Large intestine (tissue), 3 donors: ENCODE data around the gene C11orf42. TPM values are rescaled to one million over a fixed set of nuclear protein-coding genes. Genes with fewer than 3 reads are reported as not detected.

Experiments
- DNase-seq, 2 donors: peaks; one replicate each; pipeline versions ENCODE4 v3.0.0 to v3.0.0-alpha.2; 2013
- H3K27ac ChIP-seq: one replicate; pipeline ENCODE4 v1.5.1; 2013; ENCODE audit warnings: low read length
- H3K27me3 ChIP-seq: 2 replicates; pipeline ENCODE4 v1.6.1; 2013; ENCODE audit warnings: low read length; ENCODE audit not compliant: control insufficient read depth, insufficient read depth
- H3K36me3 ChIP-seq: 2 replicates; pipeline ENCODE4 v1.6.1; 2013; ENCODE audit warnings: low read length; ENCODE audit not compliant: control insufficient read depth, insufficient read depth
- H3K4me1 ChIP-seq: one replicate; pipeline ENCODE4 v1.6.1; 2013; ENCODE audit warnings: low read length; ENCODE audit not compliant: control insufficient read depth, insufficient read depth
- H3K4me3 ChIP-seq: one replicate; pipeline ENCODE4 v1.5.1; 2013; ENCODE audit warnings: low read length
- H3K9me3 ChIP-seq: one replicate; pipeline ENCODE4 v1.6.1; 2013; ENCODE audit warnings: mild to moderate bottlenecking, low read depth, low read length, moderate library complexity; ENCODE audit not compliant: control insufficient read depth
- WGBS: methylation state at CpG from one replicate; pipeline ENCODE4 v1.1.5; 2013; ENCODE audit warnings: low lambda C conversion rate; ENCODE audit not compliant: insufficient coverage; 5-methylcytosine and 5-hydroxymethylcytosine counted together
- polyA plus RNA-seq: library from polyadenylated mRNA; unstranded; fragments of 120-200 nt; gene quantifications from one replicate; pipeline ENCODE4 v1.2.1, GENCODE V29; 2013

C11orf42 gene
- polyA plus RNA-seq, 1 donor: 1.2 TPM

DNA sequence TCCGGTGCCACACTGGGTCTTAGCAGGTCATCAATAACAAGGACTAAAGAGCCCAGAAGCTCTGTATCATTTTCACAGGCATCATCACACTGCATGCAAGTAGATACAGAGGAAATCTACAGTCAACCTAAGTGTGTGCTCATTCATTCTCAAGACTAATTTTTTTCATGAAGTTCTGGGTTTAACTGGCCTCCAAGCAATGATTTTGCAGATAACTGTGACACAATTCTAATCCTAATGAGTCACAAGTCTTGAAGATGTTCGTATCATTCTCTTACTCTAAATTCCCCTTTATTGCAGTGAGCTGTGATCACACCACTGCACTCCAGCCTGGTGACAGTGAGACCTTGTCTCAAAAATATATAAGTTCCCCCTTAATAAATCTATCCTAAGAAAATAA, 3.9 kb upstream of the C11orf42 start:
- Histone ChIP-seq H3K27ac (no peak overlapping the region), H3K9me3 (no peaks in the 10 kb centered on the region), H3K36me3 (peaks cover 20% of the 10 kb centered on the region), H3K27me3 (no peaks in the 10 kb centered on the region), H3K4me3 (no peak overlapping the region), H3K4me1 (no peaks in the 10 kb centered on the region)
- DNase-seq: no peak
- 100% methylated on average over 1 of the region's 2 CpGs for WGBS

DNA sequence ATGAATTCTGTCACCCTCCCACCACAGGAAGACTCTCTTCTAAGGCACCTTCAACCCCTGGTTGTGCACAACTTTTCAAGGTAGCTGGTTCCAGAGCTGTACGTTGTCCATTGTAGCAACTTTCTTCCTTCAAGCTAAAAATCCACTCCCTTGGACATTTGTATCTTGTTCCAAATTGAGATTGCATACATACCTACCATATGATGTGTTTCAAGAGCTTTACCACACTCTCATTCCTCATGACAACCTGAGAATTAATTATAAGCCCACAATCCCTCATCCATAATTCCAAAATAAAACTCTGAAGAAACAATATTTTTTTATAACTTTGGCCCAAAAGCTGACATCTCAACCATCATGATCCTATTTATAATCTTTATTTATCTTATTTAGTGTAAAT, 3.3 kb upstream of the C11orf42 start:
- DNase-seq: no peak
- Histone ChIP-seq H3K36me3 (peaks cover 23% of the 10 kb centered on the region), H3K9me3 (no peaks in the 10 kb centered on the region), H3K27me3 (no peaks in the 10 kb centered on the region), H3K27ac (no peak overlapping the region), H3K4me1 (no peaks in the 10 kb centered on the region), H3K4me3 (no peak overlapping the region)
- 100% methylated on average over 1 of the region's 1 CpG for WGBS

DNA sequence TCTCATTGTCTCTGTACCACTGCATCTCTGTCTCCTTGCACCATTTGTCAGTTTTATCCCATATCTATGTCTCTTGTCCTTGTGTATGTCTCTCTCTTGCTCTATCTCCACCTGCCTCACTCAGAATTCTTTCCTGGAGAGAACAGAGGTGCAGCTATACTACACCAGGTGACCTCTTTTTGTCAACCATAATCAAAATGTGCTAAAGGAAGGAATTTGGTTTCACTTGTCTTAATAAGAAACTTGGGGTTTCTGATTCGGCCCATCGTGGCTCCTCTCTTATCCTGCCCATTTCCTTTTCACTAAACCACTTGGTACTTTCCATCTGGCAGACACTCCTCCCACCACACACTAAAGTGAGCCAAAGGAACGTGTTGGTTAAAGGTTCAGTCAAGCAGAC, 2.0 kb upstream of the C11orf42 start:
- H3K4me3 ChIP-seq: no peak overlapping the region
- H3K27ac ChIP-seq: no peak overlapping the region
- H3K27me3 ChIP-seq: no peaks in the 10 kb centered on the region
- 71% methylated on average over 1 of the region's 3 CpGs for WGBS
- DNase-seq: no peak
- H3K9me3 ChIP-seq: no peaks in the 10 kb centered on the region
- peaks cover 36% of the 10 kb centered on the region for H3K36me3 ChIP-seq
- H3K4me1 ChIP-seq: no peaks in the 10 kb centered on the region

DNA sequence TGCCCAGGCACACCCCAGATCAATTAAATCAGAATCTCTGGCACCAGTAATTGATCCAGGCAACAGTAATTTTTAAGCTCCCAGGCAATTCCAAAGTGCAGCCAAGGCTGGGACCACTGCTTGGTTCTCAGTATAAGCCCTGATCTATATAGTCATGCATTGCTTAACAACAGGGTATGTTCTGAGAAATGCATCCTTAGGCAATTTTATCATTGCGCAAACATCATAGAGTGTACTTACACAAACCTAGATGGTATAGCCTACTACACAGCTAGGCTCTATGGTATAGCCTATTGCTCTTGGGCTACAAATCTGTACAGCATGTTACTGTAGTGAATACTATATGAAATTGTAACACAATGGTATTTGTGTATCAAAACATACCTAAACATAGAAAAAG, 651 bp upstream of the C11orf42 start:
- peaks cover 45% of the 10 kb centered on the region for H3K36me3 ChIP-seq
- WGBS: no CpG with 5 or more reads among the region's 1 CpG
- no peaks in the 10 kb centered on the region for H3K4me1 ChIP-seq
- no peaks in the 10 kb centered on the region for H3K9me3 ChIP-seq
- H3K27me3 ChIP-seq: no peaks in the 10 kb centered on the region
- no peak overlapping the region for H3K27ac ChIP-seq
- no peak for DNase-seq
- no peak overlapping the region for H3K4me3 ChIP-seq

DNA sequence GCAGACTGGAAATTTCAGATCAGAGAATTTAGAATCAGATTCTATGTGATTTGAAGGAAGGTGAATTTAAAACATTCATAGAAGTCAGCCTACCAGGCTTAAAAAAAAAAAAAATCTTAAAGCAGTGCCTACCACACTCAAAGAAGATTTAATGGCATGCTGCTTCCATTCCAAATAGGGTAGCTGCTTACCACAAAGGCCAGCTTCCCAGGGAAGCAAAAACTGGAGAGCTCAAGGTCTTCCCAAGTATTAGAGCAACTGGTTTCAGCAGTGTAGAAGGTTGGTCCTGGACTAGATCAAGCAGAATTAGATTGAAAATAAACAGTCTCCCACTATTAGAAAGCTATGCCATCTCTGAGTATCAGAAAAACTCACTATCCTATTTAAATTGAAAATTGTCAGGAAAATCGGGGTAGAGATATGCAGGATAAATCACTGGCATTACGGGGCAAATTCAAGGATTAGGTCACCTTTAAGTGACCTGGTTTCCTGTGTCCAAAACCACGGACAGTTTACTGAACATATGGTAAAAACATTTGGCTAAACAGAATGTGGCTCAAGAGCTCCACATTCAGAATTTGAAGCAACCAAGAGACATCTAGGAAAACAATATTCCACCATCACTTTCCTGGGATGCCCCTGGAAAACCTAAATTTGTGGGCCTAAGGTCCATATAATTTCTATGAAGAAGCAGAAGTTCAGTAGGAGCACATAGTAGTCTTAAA, 1.3 kb downstream of the C11orf42 start:
- Histone ChIP-seq H3K9me3 (no peaks in the 10 kb centered on the region), H3K27ac (no peak overlapping the region), H3K27me3 (no peaks in the 10 kb centered on the region), H3K36me3 (peaks cover 64% of the 10 kb centered on the region), H3K4me1 (no peaks in the 10 kb centered on the region), H3K4me3 (no peak overlapping the region)
- WGBS: 94% methylated on average over 2 of the region's 3 CpGs
- no peak for DNase-seq

DNA sequence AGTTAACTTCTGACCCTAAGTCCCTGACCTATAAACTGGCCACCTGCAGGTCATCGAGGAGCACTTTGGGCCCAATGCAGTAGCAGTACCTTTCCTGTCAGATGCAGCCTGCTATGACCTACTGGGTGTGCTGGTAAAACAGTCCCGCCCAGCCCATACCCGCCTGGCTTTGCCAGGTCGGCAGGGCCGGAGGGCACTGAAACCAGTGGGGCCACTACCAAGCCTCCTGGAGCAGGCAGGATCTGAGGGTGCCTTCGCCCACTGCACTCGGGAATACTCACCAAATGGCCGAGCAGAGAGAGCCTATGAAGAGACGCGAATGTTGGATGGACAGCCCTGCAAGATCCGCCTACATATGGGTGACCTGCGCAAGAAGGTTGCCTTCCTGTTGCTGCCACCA, 4.4 kb downstream of the C11orf42 start:
- peaks cover 90% of the 10 kb centered on the region for H3K36me3 ChIP-seq
- WGBS: no CpG with 5 or more reads among the region's 12 CpGs

DNA sequence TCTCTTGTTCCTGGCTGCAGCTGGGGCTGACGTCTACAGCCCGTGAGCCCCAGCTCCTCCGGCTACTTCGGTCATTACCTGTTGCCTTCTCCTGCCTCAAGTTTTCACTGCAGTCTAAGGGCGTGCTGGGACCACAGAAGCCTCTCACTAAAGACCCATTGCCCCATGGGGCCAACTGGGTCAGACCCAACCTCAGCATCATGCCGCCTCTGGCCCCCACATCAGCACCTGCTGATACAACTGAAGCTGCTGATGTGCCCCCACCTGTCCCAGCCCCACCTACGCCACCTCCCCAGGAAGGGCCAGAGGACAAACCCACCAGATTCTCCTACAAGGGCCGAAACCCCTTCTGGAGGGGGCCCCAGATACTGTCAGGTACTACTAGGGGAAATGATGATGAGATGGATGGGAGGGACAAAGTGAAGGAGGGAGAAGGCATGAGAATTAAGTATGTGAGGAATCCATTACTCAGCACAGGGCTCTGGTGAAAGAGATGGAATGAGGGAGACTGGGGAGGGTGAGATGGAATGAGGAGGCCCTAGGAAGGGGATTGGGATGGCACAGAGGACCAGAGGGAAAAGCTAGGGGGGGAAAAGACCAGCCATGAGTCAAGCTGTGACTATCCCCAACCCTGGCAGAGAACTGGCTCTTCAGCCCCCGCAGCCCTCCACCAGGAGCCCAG, 5.1 kb downstream of the C11orf42 start:
- no CpG with 5 or more reads among the region's 9 CpGs for WGBS
- no peaks in the 10 kb centered on the region for H3K9me3 ChIP-seq
- DNase-seq: no peak
- H3K27me3 ChIP-seq: no peaks in the 10 kb centered on the region
- H3K4me1 ChIP-seq: no peaks in the 10 kb centered on the region
- H3K27ac ChIP-seq: no peak overlapping the region
- no peak overlapping the region for H3K4me3 ChIP-seq
- H3K36me3 ChIP-seq: peaks cover 91% of the 10 kb centered on the region

More for the DNA sequence above, 4.4 kb downstream of the C11orf42 start:
- H3K4me1 ChIP-seq: no peaks in the 10 kb centered on the region
- H3K27ac ChIP-seq: no peak overlapping the region
- H3K9me3 ChIP-seq: no peaks in the 10 kb centered on the region
- no peaks in the 10 kb centered on the region for H3K27me3 ChIP-seq
- H3K4me3 ChIP-seq: no peak overlapping the region
- no peak for DNase-seq

DNA sequence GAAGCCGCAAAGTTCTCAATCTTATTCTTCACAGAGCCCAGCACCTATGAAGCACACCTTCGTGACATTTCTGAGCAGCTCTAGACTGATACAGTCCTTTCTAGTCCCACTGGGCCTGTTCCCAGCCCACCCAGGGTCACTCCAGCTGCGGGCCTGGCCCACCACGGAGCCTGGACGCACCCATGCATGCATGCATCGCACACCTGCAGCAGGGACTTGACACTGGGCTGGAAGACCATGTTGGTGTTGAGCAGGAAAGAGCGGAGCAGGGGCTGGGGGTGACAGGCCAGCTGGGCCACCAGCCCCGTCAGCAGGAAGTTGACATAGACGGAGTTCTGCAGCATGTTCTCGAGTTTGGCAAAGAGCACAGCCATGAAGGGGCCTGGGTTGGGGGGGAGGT, 9.2 kb downstream of the C11orf42 start:
- H3K4me3 ChIP-seq: no peak overlapping the region
- no peaks in the 10 kb centered on the region for H3K27me3 ChIP-seq
- H3K4me1 ChIP-seq: no peaks in the 10 kb centered on the region
- no peak for DNase-seq
- H3K36me3 ChIP-seq: peaks cover 99% of the 10 kb centered on the region
- WGBS: no CpG with 5 or more reads among the region's 10 CpGs
- no peak overlapping the region for H3K27ac ChIP-seq
- H3K9me3 ChIP-seq: no peaks in the 10 kb centered on the region

DNA sequence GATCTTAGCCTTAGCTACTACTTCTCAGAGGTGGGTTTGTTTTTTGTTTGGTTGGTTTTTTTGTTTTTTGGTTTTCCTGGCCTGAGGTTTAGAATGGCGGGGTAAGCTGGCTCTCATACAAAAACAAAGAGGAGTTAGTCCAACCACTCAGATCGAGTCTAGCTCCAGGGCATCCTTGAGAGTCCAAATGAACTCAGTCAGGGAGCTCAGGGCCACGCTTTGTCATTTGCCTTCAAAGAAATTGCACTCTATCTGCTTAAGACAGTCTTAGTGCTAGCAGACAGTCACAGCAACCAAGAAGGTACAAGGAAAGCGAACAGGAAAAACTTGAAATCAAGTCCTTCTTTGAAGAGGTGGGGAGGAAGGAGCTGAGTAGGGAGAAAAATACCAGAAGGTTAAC, 11.1 kb downstream of the C11orf42 start:
- no peaks in the 10 kb centered on the region for H3K4me1 ChIP-seq
- no peaks in the 10 kb centered on the region for H3K9me3 ChIP-seq
- no CpG with 5 or more reads among the region's 4 CpGs for WGBS
- H3K27me3 ChIP-seq: no peaks in the 10 kb centered on the region
- peaks cover 93% of the 10 kb centered on the region for H3K36me3 ChIP-seq
- no peak overlapping the region for H3K27ac ChIP-seq
- no peak overlapping the region for H3K4me3 ChIP-seq
- no peak for DNase-seq

DNA sequence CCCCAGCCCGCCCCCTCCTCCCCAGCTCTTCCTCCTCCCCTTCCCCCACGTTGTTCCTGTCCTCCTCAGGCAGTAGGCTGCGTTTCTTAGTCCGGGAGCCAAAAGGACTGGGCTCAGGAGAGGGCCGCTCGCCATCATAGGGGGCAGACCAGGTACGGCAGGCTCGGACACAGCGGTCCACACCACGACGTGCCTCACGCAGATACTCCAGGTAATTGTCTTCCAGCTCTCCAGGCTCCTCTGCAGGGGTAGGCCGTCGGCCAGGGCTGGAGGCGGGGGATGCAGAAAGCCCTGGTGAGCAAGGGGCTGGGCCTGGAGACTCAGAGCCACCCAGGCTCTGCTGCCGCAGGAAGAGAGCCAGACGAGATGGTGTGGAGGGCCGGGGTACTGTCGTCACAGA, 12.4 kb downstream of the C11orf42 start:
- no CpG with 5 or more reads among the region's 19 CpGs for WGBS
- H3K4me1 ChIP-seq: no peaks in the 10 kb centered on the region
- no peaks in the 10 kb centered on the region for H3K9me3 ChIP-seq
- H3K27ac ChIP-seq: no peak overlapping the region
- H3K36me3 ChIP-seq: peaks cover 93% of the 10 kb centered on the region
- H3K4me3 ChIP-seq: no peak overlapping the region
- no peaks in the 10 kb centered on the region for H3K27me3 ChIP-seq
- no peak for DNase-seq

DNA sequence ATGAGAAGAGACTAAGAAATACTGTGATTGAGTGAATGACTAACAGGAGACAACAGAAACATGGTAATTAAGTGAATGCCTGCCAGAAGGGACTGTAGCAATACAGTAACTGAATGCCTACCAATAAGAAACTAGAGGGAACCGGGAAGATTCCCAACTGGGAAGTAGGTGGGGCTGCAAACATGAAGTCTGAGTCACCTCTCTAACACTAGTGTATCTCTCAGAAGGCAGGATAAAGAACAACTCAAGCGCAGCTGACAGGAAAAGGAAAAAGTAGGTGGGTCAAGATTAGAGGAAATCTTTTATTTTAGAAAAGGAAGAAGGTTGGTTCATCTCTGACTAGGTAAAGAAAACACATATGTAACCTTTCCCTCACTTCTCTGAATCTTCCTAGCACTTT, 14.0 kb downstream of the C11orf42 start:
- no peak overlapping the region for H3K4me3 ChIP-seq
- H3K9me3 ChIP-seq: no peaks in the 10 kb centered on the region
- DNase-seq: no peak
- WGBS: no CpG with 5 or more reads among the region's 2 CpGs
- H3K4me1 ChIP-seq: no peaks in the 10 kb centered on the region
- H3K27me3 ChIP-seq: no peaks in the 10 kb centered on the region
- peaks cover 93% of the 10 kb centered on the region for H3K36me3 ChIP-seq
- no peak overlapping the region for H3K27ac ChIP-seq
